Effector memory CD4-positive, alpha-beta T cell (primary cell): ENCODE measurements around the gene POLR2J.
"Not testable (repeated sequence)": the region's sequence is repeated elsewhere in the genome, so short reads cannot be mapped to it uniquely, and the experiment has no call there.

Experiments used
- DNase-seq, 3 donors: peaks; one replicate each; pipeline ENCODE4 v3.0.0-alpha.2; 2020
- H3K27ac ChIP-seq: 2 replicates; pipeline ENCODE4 v1.7.0; 2013; ENCODE audit warnings: mild to moderate bottlenecking, low read length, moderate library complexity; ENCODE audit not compliant: insufficient read depth, poor library complexity, severe bottlenecking
- H3K27me3 ChIP-seq: replicated peaks from 2 replicates; pipeline ENCODE4 v1.7.0; 2013; ENCODE audit warnings: mild to moderate bottlenecking, low read length; ENCODE audit not compliant: insufficient read depth, control insufficient read depth, poor library complexity, severe bottlenecking
- H3K36me3 ChIP-seq: 2 replicates; pipeline ENCODE4 v1.7.0; 2013; ENCODE audit warnings: mild to moderate bottlenecking, low read length, moderate library complexity; ENCODE audit not compliant: control insufficient read depth, insufficient read depth
- H3K4me1 ChIP-seq: 2 replicates; pipeline ENCODE4 v1.7.0; 2013; ENCODE audit warnings: low read length, mild to moderate bottlenecking; ENCODE audit not compliant: control insufficient read depth, insufficient read depth, poor library complexity, severe bottlenecking
- H3K4me3 ChIP-seq: 2 replicates; pipeline ENCODE4 v1.7.0; 2013; ENCODE audit warnings: low read length, low read depth, mild to moderate bottlenecking; ENCODE audit not compliant: insufficient read depth, poor library complexity, severe bottlenecking
- H3K9me3 ChIP-seq: 2 replicates; pipeline ENCODE4 v1.7.0; 2013; ENCODE audit warnings: mild to moderate bottlenecking, low read length, moderate library complexity; ENCODE audit not compliant: control insufficient read depth

Gene POLR2J

GRCh38 chr7:102512642-102513221 is 34.0 kb upstream of the POLR2J start:
- H3K9me3 ChIP-seq, H3K36me3 ChIP-seq, H3K4me1 ChIP-seq, H3K27me3 ChIP-seq, H3K27ac ChIP-seq, H3K4me3 ChIP-seq, DNase-seq: not testable (repeated sequence)

DNA sequence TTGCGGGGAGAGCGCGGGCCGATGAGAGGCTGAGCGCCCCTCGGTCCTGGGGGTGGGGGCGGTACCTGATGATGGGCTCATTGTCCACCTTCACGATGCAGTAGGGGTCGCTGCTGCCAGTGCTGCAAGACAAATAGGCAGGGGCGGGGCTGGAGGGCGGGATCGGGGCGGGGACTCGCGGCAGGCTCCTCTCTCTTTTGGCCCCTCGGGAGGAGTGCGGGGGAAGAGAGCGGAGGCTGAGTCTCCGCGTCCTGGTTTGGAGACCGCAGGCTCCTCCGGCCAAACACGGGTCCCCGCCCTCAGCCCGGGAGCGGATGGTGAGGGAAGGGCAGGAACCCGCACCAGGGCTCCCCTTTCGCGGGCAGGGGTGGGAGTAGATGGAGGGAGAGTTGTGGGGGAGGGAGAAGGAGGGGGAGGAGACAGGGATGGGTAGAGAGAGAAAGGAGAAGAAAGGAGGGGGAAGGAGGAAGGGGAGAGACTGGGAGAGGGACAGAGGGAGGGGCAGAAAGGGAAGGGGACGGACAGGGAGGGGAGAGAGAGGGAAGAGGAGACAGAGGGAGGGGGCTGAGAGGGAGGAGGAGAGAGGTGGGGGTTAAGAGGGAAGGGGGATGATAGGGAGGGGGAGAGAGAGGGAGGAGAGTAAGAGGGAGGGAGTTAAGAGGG is 33.3 kb upstream of the POLR2J start:
- not testable (repeated sequence) for H3K27ac ChIP-seq, H3K36me3 ChIP-seq, DNase-seq, H3K27me3 ChIP-seq, H3K4me3 ChIP-seq, H3K4me1 ChIP-seq, H3K9me3 ChIP-seq

GRCh38 chr7:102510575-102510974 is 31.9 kb upstream of the POLR2J start:
- H3K9me3 ChIP-seq, H3K27ac ChIP-seq, H3K4me1 ChIP-seq, H3K27me3 ChIP-seq, H3K4me3 ChIP-seq, H3K36me3 ChIP-seq, DNase-seq: not testable (repeated sequence)

GRCh38 chr7:102507410-102508088 is 28.8 kb upstream of the POLR2J start:
- H3K4me1 ChIP-seq, DNase-seq, H3K4me3 ChIP-seq, H3K36me3 ChIP-seq, H3K9me3 ChIP-seq, H3K27me3 ChIP-seq, H3K27ac ChIP-seq: not testable (repeated sequence)

GRCh38 chr7:102505298-102506185 is 26.8 kb upstream of the POLR2J start:
- not testable (repeated sequence) for DNase-seq, H3K4me3 ChIP-seq, H3K36me3 ChIP-seq, H3K27me3 ChIP-seq, H3K9me3 ChIP-seq, H3K4me1 ChIP-seq, H3K27ac ChIP-seq

DNA sequence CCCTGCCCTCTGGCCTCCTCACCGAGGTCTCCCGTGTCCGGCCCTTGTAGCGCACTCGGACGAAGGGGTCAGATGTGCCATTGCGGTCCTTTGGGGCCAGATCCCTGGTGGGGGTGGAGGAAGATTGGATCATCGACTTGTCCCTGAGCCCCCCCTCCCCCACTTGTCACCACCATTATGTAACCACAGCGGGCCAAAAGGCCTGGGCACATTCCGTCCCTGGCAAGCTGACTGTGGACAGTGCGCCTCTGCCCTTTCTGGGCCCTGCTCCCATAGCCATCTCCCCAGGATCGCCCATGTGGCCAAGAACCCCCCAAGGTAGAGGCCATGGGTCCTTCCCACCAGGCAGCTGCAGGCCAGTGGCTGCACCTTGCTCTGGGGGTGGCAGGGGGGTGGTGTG is 24.4 kb upstream of the POLR2J start:
- H3K27me3 ChIP-seq, H3K27ac ChIP-seq, H3K4me1 ChIP-seq, DNase-seq, H3K9me3 ChIP-seq, H3K4me3 ChIP-seq, H3K36me3 ChIP-seq: not testable (repeated sequence)

- H3K4me1 ChIP-seq, H3K9me3 ChIP-seq, H3K4me3 ChIP-seq, DNase-seq, H3K36me3 ChIP-seq, H3K27me3 ChIP-seq, H3K27ac ChIP-seq: not testable (repeated sequence)
Measured at GRCh38 chr7:102498321-102498720, 19.6 kb upstream of the POLR2J start.

GRCh38 chr7:102497308-102497707 is 18.6 kb upstream of the POLR2J start:
- H3K4me1 ChIP-seq = not testable (repeated sequence)

GRCh38 chr7:102496861-102497260 is 18.1 kb upstream of the POLR2J start:
- not testable (repeated sequence) for H3K36me3 ChIP-seq, H3K27ac ChIP-seq, H3K4me1 ChIP-seq, H3K27me3 ChIP-seq, DNase-seq, H3K9me3 ChIP-seq, H3K4me3 ChIP-seq

More at GRCh38 chr7:102497308-102497707, 18.6 kb upstream of the POLR2J start:
- H3K27ac ChIP-seq, H3K27me3 ChIP-seq, H3K4me3 ChIP-seq, H3K9me3 ChIP-seq, DNase-seq, H3K36me3 ChIP-seq: not testable (repeated sequence)
